ENCODE measurements around the gene TBC1D5. TPM values are rescaled to one million over a fixed set of nuclear protein-coding genes. Genes with fewer than 3 reads are reported as not detected.

The TBC1D5 gene
- total RNA-seq, 4 donors from 2014 or later = 21.3 to 86.4 (median 48.1) TPM

GRCh38 chr3:17359911-17360310, 382.5 kb downstream of the TBC1D5 start:
- no peaks in the 10 kb centered on the region for H3K4me1 ChIP-seq
- TF ChIP-seq POLR2A (IDR thresholded peaks at IDR 0.05) (no peak), EP300 (IDR thresholded peaks at IDR 0.05; ENCODE audit: low read depth) (no peak), POLR2AphosphoS5 (IDR thresholded peaks at IDR 0.05) (no peak)
- TF ChIP-seq, protein P1, sequence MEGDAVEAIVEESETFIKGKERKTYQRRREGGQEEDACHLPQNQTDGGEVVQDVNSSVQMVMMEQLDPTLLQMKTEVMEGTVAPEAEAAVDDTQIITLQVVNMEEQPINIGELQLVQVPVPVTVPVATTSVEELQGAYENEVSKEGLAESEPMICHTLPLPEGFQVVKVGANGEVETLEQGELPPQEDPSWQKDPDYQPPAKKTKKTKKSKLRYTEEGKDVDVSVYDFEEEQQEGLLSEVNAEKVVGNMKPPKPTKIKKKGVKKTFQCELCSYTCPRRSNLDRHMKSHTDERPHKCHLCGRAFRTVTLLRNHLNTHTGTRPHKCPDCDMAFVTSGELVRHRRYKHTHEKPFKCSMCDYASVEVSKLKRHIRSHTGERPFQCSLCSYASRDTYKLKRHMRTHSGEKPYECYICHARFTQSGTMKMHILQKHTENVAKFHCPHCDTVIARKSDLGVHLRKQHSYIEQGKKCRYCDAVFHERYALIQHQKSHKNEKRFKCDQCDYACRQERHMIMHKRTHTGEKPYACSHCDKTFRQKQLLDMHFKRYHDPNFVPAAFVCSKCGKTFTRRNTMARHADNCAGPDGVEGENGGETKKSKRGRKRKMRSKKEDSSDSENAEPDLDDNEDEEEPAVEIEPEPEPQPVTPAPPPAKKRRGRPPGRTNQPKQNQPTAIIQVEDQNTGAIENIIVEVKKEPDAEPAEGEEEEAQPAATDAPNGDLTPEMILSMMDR (IDR thresholded peaks at IDR 0.05) = no peak
- DNase-seq = no peak
- WGBS, 2 donors (ENCODE audit: low coverage in 1 of 2) = 64 to 79% methylated on average over 1 of the region's 1 CpG
- H3K27me3 ChIP-seq = no peaks in the 10 kb centered on the region
- in situ Hi-C loops (cut with MboI; ENCODE audit: low pct_ligation_motif_present in 1 of 4, low pct_unique_long_range_greater_than_20kb in 1 of 4, low sequenced_read_pairs in 3 of 4) = no loop called here
- no peak overlapping the region for H3K27ac ChIP-seq
- no peaks in the 10 kb centered on the region for H3K9me3 ChIP-seq
- no peak overlapping the region for H3K4me3 ChIP-seq
- H3K36me3 ChIP-seq = peaks cover 0 to 4% (median 0%) of the 10 kb centered on the region in 4 donors
- intact Hi-C loops (cut with DNase I; ENCODE audit: low total_unique reads) = no loop called here

DNA sequence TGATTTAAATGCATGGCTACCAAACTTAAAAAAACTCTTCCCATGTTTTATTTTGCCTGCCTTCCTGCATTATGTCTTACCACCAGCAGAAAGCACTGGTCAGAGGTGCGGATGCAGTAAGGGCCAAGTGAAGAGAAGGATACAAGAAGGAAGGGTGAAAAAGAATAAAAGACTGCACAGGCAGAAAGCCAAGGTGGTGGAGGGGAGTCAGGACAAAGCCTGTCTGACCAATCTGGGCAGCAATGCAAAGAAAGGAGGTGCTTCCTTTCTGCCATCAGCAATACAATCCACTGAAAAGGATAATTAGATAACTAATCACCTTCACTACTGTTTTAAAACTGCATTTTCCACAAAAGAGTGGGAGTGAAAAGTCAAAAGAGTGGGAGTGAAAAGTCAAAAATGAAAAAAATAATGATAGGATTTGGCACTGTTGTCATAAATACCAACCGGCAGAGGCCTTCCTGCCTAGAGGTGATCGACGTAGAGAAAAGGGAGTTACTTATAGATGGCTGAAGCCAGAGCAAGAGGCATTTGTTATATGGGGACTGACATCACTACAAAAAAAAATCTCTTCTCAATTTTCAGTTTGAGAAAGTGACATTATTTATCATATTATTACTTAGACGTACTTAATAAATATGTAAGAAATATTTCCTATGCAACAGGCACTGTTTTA, 385.3 kb downstream of the TBC1D5 start:
- Histone ChIP-seq H3K27ac (no peak overlapping the region), H3K9me3 (no peaks in the 10 kb centered on the region), H3K4me1 (no peaks in the 10 kb centered on the region), H3K4me3 (no peak overlapping the region), H3K36me3 (peaks cover 0 to 4% (median 0%) of the 10 kb centered on the region in 4 donors), H3K27me3 (no peaks in the 10 kb centered on the region)
- in situ Hi-C loops (cut with MboI; ENCODE audit: low pct_ligation_motif_present in 1 of 4, low pct_unique_long_range_greater_than_20kb in 1 of 4, low sequenced_read_pairs in 3 of 4) (no loop called here), intact Hi-C loops (cut with DNase I; ENCODE audit: low total_unique reads) (no loop called here)
- no peak for TF ChIP-seq POLR2A (IDR thresholded peaks at IDR 0.05)
- no peak for TF ChIP-seq EP300 (IDR thresholded peaks at IDR 0.05; ENCODE audit: low read depth)
- TF ChIP-seq POLR2AphosphoS5 (IDR thresholded peaks at IDR 0.05) = no peak
- TF ChIP-seq, protein P1 (IDR thresholded peaks at IDR 0.05) = no peak
- WGBS, 2 donors (ENCODE audit: low coverage in 1 of 2) = 94 to 96% methylated on average over 5 of the region's 5 CpGs
- DNase-seq = no peak

DNA sequence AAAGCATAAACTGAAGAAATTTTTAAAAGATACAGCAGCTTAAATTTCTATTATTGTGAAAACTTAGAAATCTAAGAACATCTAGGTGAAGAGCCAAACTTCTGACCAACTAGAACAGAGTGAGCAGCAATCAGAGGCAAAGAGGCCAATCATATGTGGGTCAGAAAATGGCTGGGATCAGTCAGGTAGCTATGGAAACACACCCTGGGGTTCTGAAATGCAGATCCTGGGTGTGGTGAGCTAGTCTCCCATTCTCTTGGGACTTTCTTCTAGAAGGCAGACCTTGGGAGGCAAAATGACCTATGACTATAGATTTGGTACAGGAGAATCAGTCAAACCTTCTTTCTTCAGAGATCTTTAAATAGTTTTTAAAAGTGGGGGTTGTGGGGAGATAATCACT, 385.8 kb downstream of the TBC1D5 start:
- Histone ChIP-seq H3K36me3 (peaks cover 0 to 4% (median 0%) of the 10 kb centered on the region in 4 donors), H3K4me1 (no peaks in the 10 kb centered on the region), H3K9me3 (no peaks in the 10 kb centered on the region), H3K27me3 (no peaks in the 10 kb centered on the region), H3K27ac (no peak overlapping the region), H3K4me3 (no peak overlapping the region)
- no peak for DNase-seq
- in situ Hi-C loops (cut with MboI; ENCODE audit: low pct_ligation_motif_present in 1 of 4, low pct_unique_long_range_greater_than_20kb in 1 of 4, low sequenced_read_pairs in 3 of 4) (no loop called here), intact Hi-C loops (cut with DNase I; ENCODE audit: low total_unique reads) (no loop called here)
- TF ChIP-seq EP300 (IDR thresholded peaks at IDR 0.05; ENCODE audit: low read depth) = no peak
- TF ChIP-seq POLR2AphosphoS5 (IDR thresholded peaks at IDR 0.05) = no peak
- TF ChIP-seq, protein P1 (IDR thresholded peaks at IDR 0.05) = no peak
- TF ChIP-seq POLR2A (IDR thresholded peaks at IDR 0.05) = no peak

- Histone ChIP-seq H3K9me3 (no peaks in the 10 kb centered on the region), H3K36me3 (peaks cover 0 to 4% (median 0%) of the 10 kb centered on the region in 4 donors), H3K27me3 (no peaks in the 10 kb centered on the region), H3K4me3 (no peak overlapping the region), H3K27ac (no peak overlapping the region), H3K4me1 (no peaks in the 10 kb centered on the region)
- TF ChIP-seq, protein P1 (IDR thresholded peaks at IDR 0.05) = no peak
- TF ChIP-seq EP300 (IDR thresholded peaks at IDR 0.05; ENCODE audit: low read depth) (no peak), POLR2A (IDR thresholded peaks at IDR 0.05) (no peak), POLR2AphosphoS5 (IDR thresholded peaks at IDR 0.05) (no peak)
- DNase-seq = no peak
- in situ Hi-C loops (cut with MboI; ENCODE audit: low pct_ligation_motif_present in 1 of 4, low pct_unique_long_range_greater_than_20kb in 1 of 4, low sequenced_read_pairs in 3 of 4) (no loop called here), intact Hi-C loops (cut with DNase I; ENCODE audit: low total_unique reads) (no loop called here)
- WGBS, 2 donors (ENCODE audit: low coverage in 1 of 2) = 53 to 89% methylated on average over 1 of the region's 1 CpG
These were observed 386.8 kb downstream of the TBC1D5 start for GRCh38 chr3:17355591-17355990.
